B cell (primary cell): Measurements from ENCODE around the gene MECR. TPM values are rescaled to one million over a fixed set of nuclear protein-coding genes. Genes with fewer than 3 reads are reported as not detected.

Experiments
- ATAC-seq: fragments of 200-7000 bp; cut with Tn5 transposase; one replicate; pipeline ENCODE4 v1.10.0; 2021; ENCODE audit warnings: low read depth, mild to moderate bottlenecking, moderate number of reproducible peaks, moderate library complexity
- CTCF ChIA-PET: fragments of 350-600 bp; sonication (Branson Sonifier 250); formaldehyde crosslinking; loops from one replicate; lab custom pipeline; 2021; ENCODE audit warnings: antibody characterized with exemption, inconsistent platforms; lab: Charles Lee
- POLR2A ChIA-PET: fragments of 350-600 bp; sonication (Branson Sonifier 250); formaldehyde crosslinking; loops from one replicate; lab custom pipeline; 2021; ENCODE audit warnings: antibody characterized with exemption; lab: Charles Lee
- DNase-seq: peaks from one replicate; pipeline ENCODE4 v3.0.0; 2013
- H2AFZ ChIP-seq: 2 replicates; pipeline ENCODE4 v1.6.1; 2012; ENCODE audit warnings: mild to moderate bottlenecking, low read depth, low read length; ENCODE audit not compliant: insufficient read depth, poor library complexity, severe bottlenecking
- H3K27ac ChIP-seq, 2 donors: 1 replicate in 1 of 2; 2 replicates in 1 of 2; pipeline ENCODE4 v1.5.1; 2012 to 2013; ENCODE audit warnings: low read length in 2 of 2, mild to moderate bottlenecking in 2 of 2, moderate library complexity in 1 of 2
- H3K27me3 ChIP-seq, 4 experiments: fragments of 200-600 bp in 1 of 4; sonication (generic) in 1 of 4; replicated peaks in 1 of 4; 1 replicate in 2 of 4; 2 replicates in 2 of 4; pipeline versions ENCODE4 v1.6.1 to v1.7.0; 2013 to 2016; ENCODE audit warnings: low read length in 3 of 4, mild to moderate bottlenecking in 2 of 4, mixed read lengths in 1 of 4, moderate library complexity in 1 of 4; ENCODE audit not compliant: insufficient read depth in 4 of 4, control insufficient read depth in 3 of 4; ENCODE audit errors: control extremely low read depth in 1 of 4
- H3K36me3 ChIP-seq, 2 experiments: replicated peaks in 1 of 2; 1 replicate in 1 of 2; 2 replicates in 1 of 2; pipeline versions ENCODE4 v1.6.1 to v1.7.1; 2013; ENCODE audit warnings: low read length in 1 of 2; ENCODE audit not compliant: insufficient read depth in 2 of 2, control insufficient read depth in 1 of 2; ENCODE audit errors: control extremely low read depth in 1 of 2, extremely low read depth in 1 of 2
- H3K4me1 ChIP-seq, 2 donors: fragments of 200-600 bp in 1 of 2; sonication (generic) in 1 of 2; 1 replicate in 1 of 2; 2 replicates in 1 of 2; pipeline versions ENCODE4 v1.5.1 to v1.6.1; 2013 to 2017; ENCODE audit warnings: low read length in 2 of 2; ENCODE audit not compliant: control insufficient read depth in 2 of 2, insufficient read depth in 2 of 2
- H3K4me2 ChIP-seq: replicated peaks from 2 replicates; pipeline ENCODE3; 2012; ENCODE audit warnings: mild to moderate bottlenecking, low read depth, low read length; ENCODE audit not compliant: poor library complexity, severe bottlenecking
- H3K4me3 ChIP-seq, 5 experiments: fragments of 200-600 bp in 1 of 5; sonication (generic) in 1 of 5; 1 replicate in 3 of 5; 2 replicates in 2 of 5; pipeline versions ENCODE4 v1.5.1 to v1.7.0; 2011 to 2016; ENCODE audit warnings: low read length in 4 of 5, mild to moderate bottlenecking in 4 of 5, low read depth in 2 of 5, control low read depth in 1 of 5, moderate library complexity in 1 of 5; ENCODE audit not compliant: insufficient read depth in 1 of 5; ENCODE audit errors: control extremely low read depth in 1 of 5, extremely low read depth in 1 of 5
- H3K79me2 ChIP-seq: fragments of 200-600 bp; sonication (generic); one replicate; pipeline ENCODE4 v1.6.0; 2016; ENCODE audit warnings: low read length; ENCODE audit not compliant: control insufficient read depth, insufficient read depth
- H3K9ac ChIP-seq: fragments of 200-600 bp; sonication (generic); 2 replicates; pipeline ENCODE4 v1.6.1; 2017; ENCODE audit warnings: mild to moderate bottlenecking, low read length, moderate library complexity
- H3K9me3 ChIP-seq, 3 donors: one replicate each; pipeline versions ENCODE4 v1.6.1 to v1.7.1; 2013; ENCODE audit warnings: low read length in 2 of 3; ENCODE audit not compliant: control insufficient read depth in 2 of 3, insufficient read depth in 1 of 3; ENCODE audit errors: control extremely low read depth in 1 of 3
- H4K20me1 ChIP-seq: 2 replicates; pipeline ENCODE4 v1.6.0; 2012; ENCODE audit warnings: mild to moderate bottlenecking, low read length; ENCODE audit not compliant: insufficient read depth, control insufficient read depth, poor library complexity, severe bottlenecking
- H3K27ac Mint-ChIP-seq: one replicate; pipeline ENCODE4 v1.8.0; 2021; ENCODE audit warnings: mixed read lengths
- H3K27me3 Mint-ChIP-seq: one replicate; pipeline ENCODE4 v1.8.0; 2021; ENCODE audit warnings: mixed read lengths
- H3K4me1 Mint-ChIP-seq: one replicate; pipeline ENCODE4 v1.8.0; 2021; ENCODE audit warnings: mixed read lengths
- H3K4me3 Mint-ChIP-seq: one replicate; pipeline ENCODE4 v1.8.0; 2021; ENCODE audit warnings: mixed read lengths
- H3K9me3 Mint-ChIP-seq: one replicate; pipeline ENCODE4 v1.8.0; 2022; ENCODE audit warnings: mixed read lengths; ENCODE audit not compliant: insufficient read depth
- CTCF ChIP-seq: fragments of 200-600 bp; IDR thresholded peaks from one replicate; pipeline ENCODE4 v1.8.0; 2022; ENCODE audit warnings: antibody characterized with exemption, mild to moderate bottlenecking
- EZH2 ChIP-seq: IDR thresholded peaks from 2 replicates; pipeline ENCODE4 v1.6.1; 2012; ENCODE audit warnings: borderline replicate concordance, low read depth, mild to moderate bottlenecking, moderate library complexity, low read length; ENCODE audit not compliant: insufficient read depth, poor library complexity, severe bottlenecking
- WGBS: methylation state at CpG from one replicate; pipeline ENCODE4 v1.1.5; 2013; ENCODE audit warnings: missing lambda C conversion rate; ENCODE audit not compliant: insufficient coverage; 5-methylcytosine and 5-hydroxymethylcytosine counted together
- intact Hi-C: fragments of 100-400 bp; cut with micrococcal nuclease; formaldehyde crosslinking; loops from one replicate; pipeline ENCODE4 v1.10.0; 2022
- polyA plus RNA-seq: library from polyadenylated mRNA; depleted of rRNA; stranded (reverse); fragments of >200 nt; gene quantifications from 2 replicates; pipeline ENCODE4 v1.2.3, GENCODE V29; 2012
- total RNA-seq, 2 donors: library from RNA; stranded (reverse); fragments of 120-200 nt in 1 of 2; gene quantifications; 1 replicate in 1 of 2; 2 replicates in 1 of 2; pipeline versions ENCODE4 v1.2.3 to v1.2.4, GENCODE V29; 2013 to 2022

Gene MECR
- total and polyA plus RNA-seq, 2 donors (not counting 1 experiment from before 2014, with no cell fraction given): 15.9 to 16.2 TPM

- peaks cover 17 to 23% of the 10 kb centered on the region in 2 donors for H3K4me1 ChIP-seq
Observed at GRCh38 chr1:29167904-29168303, 62.8 kb downstream of the MECR start.

More at GRCh38 chr1:29167904-29168303, 62.8 kb downstream of the MECR start:
- Mint-ChIP-seq H3K27me3 (no peaks in the 10 kb centered on the region), H3K9me3 (no peaks in the 10 kb centered on the region), H3K27ac (no peak overlapping the region), H3K4me1 (peaks cover 46% of the 10 kb centered on the region), H3K4me3 (no peak overlapping the region)
- ChIA-PET POLR2A (no interaction called here), CTCF (interaction anchor here (0.7 to 1.9 kb wide), 3 partner anchors 14 to 35 kb away, joined by 3 to 6 read pairs (median 4); partner anchors contain the start of gene SRSF4)
- H2AFZ ChIP-seq: no peak overlapping the region
- H3K4me3 ChIP-seq: no peak overlapping the region
- DNase-seq (no peak), ATAC-seq (no peak)
- peaks cover 21 to 48% of the 10 kb centered on the region in 2 experiments for H3K36me3 ChIP-seq
- H3K79me2 ChIP-seq: peaks cover 98% of the 10 kb centered on the region
- H3K9me3 ChIP-seq: no peaks in the 10 kb centered on the region
- 100% methylated on average over 7 of the region's 9 CpGs for WGBS
- intact Hi-C loops: no loop called here
- no peaks in the 10 kb centered on the region for H3K27me3 ChIP-seq
- no peak overlapping the region for H3K4me2 ChIP-seq
- no peak overlapping the region for H3K9ac ChIP-seq
- peaks cover 99% of the 10 kb centered on the region for H4K20me1 ChIP-seq
- no peak for TF ChIP-seq EZH2
- TF ChIP-seq CTCF: no peak
- no peak overlapping the region for H3K27ac ChIP-seq
